Epidermal melanocyte (primary cell): ENCODE data around the gene TBC1D2.

Source experiments
- DNase-seq: peaks from one replicate; pipeline ENCODE4 v3.0.0; 2011; ENCODE audit warnings: low spot score; ENCODE audit not compliant: insufficient read length

Gene TBC1D2

DNA sequence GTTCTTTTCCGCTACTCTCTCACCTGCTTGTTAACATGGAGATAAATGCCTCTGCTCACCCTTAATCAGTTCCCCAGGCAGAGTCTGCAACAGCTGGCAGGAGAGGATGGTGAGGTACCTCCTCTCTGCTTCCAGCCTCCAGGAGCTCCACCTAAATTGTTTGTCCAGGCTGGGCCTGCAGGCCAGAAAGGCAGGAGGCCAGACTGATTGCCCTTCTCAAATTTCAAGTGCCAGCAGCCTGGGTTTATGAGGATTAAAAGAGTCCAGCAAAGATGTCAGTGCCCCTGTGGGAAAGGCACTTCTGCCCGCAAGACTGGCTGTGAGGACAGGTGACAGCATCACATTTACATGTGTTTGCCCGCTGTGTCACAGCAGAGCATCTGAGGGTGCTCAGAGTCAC lies 82.8 kb downstream of the TBC1D2 start:
- no peak for DNase-seq

DNA sequence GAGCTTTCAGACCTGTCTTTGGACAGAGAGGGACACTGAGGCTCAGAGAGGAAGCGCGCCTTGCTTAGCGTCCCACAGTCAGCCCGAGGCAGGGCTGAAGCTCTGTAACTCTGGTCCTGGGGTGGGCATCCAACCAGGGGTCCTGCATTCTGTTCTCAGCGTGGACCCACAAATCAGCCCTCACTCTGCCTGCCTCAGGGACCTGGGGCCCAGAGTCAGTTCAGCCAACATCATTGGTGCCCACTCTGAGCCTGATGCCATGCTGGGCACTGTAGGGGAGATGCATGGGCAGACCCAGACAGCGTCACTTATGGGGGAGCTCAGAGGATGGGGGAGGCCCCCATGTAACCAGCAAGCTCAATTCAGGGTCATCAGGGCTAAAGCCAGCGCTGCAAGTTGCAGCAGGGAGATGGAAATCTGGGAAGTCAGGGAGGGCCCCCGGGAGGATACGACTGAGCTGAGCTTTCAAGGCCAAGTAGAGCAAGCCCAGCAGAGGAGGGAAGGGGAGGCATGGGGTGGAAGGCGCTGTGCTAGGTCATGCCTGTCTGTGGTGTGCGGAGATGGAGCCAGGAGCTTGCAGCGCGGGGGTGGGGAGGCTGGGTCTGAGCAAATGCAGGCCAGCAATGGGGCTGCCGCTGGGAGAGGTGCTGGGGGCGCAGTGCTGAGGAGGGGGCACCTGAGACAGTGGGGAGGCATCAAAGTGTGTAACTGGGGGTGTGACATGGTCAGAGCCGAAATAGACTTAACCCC lies 84.1 kb downstream of the TBC1D2 start:
- DNase-seq = no peak

DNA sequence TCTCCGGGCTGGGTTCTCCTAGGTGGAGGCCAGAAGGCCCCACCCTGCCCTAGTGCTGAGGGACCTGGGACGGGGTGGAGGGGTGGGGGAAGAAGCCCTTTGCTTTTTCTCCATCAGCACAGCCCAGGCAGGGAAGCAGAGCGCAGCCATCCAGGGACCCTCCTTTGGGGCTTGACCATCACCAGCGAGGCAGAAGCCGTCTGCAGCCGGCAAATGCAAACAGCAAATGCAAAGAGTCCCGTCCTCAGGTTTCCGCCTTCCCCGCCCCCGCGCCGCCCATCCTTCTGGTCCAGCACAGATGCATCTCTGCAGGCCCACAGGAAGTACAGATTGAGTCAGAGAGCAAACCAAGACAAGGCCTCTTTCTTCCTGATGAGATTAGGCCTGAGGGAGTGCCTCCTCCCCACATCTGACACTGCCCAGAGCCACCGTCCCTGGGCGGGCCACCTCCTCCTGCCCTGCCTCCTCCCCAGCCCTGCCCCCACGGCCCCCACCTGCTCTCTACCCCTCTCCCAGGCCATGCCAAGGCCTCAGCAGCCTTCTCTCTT lies 86.4 kb downstream of the TBC1D2 start:
- peak; percentile 78 for DNase-seq

DNA sequence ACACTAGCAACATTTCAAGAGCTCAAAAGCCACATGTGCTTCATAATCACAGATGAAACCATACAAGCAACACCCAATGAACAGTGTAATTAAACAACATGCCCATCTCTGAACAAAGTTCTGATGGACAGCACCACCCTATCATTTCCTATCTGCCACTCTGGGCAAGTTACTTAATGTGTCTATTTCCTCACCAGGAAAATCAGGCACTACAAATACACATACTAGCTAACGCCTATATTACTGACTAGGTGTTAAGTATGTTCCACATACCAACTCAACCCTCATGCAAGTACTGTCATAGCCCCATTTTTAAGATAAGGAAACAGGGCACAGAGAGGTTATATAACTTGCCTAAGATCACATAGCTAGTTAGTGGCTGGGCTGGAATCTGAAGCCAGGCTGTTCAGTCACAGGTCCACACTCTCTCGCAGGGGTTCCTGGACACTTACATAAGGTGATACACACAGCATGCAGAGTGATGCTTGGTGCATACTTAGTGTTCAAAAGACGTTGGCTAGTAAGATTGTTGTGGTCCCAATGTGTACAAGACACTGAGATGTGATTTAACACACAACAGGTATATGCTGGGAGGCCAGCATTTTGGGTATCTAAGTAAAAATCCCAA lies 87.2 kb downstream of the TBC1D2 start:
- DNase-seq = no peak

DNA sequence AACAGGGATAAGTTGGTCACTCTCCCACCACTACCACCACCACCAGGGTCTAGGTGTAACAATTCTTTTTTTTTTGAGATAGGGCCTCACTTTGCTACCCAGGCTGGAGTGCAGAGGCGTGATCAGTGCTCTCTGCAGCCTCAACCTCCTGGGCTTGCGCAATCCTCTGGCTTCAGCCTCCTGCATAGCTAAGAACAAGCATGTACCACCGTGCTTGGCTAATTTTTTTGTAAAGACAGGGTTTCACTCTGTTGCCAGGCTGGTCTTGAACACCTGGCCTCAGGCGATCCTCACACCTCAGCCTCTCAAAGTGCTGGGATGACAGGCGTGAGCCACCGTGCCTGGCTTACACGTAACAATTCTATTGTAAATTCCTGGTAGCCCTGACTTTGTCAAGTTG lies 90.5 kb downstream of the TBC1D2 start:
- no peak for DNase-seq

DNA sequence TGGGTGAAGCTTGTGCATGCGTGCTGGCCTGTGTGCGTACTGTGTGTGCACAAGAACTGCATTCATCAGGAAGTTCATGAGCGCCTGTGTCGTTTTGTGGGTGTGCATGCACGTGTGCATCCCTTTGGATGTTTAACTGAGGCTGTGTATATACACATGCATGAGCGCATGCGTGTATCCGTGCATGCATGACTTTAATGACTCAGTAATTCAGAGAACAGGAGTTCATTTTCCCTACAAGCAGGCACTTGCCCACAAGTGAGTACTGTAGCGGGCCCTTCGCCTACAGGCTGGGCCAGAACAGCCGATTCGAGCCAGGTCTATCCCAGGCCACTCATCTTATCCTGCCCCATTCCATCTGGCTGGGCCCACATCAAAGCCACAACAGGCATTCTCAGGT lies 92.8 kb downstream of the TBC1D2 start:
- no peak for DNase-seq

DNA sequence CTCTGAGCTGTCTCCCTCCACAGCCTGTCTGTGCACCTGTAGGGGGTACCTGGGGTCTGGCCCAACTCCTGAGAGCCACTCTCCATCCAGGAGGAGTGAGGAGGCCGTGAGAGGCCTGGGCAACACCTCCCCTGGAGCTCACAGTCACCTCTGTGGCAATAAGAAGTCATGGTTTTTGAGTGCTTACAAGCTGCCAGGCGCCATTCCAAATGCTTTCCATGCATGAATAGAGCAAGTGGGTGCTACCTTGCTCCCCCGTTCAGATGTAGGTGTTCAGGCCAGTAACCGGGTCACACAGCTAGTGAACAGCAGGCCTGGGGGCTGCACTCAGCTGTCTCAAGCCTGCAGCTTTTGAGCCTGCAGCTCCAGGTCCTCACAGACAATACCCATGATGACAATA lies 93.6 kb downstream of the TBC1D2 start:
- DNase-seq = no peak

DNA sequence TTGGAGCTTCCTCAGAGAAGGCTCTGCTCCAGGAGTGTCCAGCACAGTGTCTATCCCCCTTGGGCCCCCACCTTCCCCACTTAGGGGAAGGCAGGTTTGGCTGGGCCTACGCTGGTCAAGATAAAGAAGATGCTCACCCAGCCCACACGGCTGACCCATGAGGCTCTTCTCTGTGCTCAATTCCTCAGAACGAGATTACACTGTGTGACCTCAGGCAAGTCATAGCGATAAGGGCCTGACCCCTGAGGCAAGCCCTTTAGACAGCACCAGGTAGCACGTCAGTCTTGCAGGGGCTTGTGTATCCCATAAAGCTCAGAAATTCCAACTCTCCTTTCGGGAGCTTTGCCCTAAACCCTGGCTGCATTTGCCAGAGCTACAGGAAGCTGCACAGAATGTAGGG lies 95.7 kb downstream of the TBC1D2 start:
- DNase-seq = no peak

DNA sequence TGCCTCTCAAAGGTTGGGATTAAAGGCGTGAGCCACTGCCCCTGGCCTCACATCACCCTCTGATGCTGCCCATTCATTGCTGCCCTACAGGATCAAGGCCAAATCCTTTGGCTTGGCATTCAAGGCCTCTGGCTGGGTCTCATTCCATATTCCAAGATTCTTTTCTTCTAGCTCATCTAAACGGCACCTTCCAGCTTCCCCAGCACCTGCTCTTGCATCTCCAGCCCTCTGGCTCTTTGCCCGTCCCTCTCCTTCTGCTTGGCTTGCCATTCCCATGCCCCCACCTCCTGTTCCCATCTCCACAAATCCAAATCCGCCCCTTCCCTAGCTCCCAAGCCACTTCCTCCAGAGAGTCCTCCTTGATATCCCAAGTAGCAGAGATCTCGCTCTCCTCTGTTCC lies 96.1 kb downstream of the TBC1D2 start:
- no peak for DNase-seq

DNA sequence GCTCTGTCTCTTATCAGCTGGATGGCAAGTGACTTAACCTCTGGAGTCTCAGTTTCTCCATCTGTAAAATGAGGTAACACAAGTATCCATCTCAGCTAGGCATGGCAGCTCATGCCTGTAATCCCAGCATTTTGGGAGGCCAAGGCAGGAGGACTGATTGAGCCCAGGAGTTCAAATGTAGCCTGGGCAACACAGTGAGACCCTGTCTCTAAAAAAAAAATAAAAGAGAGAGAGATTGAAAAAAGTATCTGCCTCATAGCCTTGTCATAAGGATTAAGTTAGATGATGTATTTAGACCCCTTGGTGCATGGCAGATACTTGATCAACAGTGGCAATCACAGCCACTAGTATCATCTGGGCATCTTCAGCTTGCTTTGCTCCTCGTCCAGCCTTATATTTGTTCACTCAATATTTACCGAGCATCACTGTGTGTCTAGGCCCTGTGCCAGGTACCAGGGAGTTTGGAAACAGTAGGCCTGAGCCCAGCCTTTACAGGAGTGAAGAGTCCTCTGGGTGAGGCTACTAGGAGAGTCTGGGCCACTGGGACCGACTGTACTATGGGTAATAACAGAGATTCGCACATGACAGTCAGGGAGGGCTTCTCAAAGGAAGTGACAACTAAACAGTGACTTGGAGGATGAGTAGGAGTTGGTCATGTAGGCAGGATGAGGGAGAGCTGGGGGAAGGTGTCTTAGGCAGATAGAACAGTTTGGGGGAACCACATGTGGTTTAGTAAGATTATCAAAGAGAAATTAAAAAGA lies 97.2 kb downstream of the TBC1D2 start:
- no peak for DNase-seq

DNA sequence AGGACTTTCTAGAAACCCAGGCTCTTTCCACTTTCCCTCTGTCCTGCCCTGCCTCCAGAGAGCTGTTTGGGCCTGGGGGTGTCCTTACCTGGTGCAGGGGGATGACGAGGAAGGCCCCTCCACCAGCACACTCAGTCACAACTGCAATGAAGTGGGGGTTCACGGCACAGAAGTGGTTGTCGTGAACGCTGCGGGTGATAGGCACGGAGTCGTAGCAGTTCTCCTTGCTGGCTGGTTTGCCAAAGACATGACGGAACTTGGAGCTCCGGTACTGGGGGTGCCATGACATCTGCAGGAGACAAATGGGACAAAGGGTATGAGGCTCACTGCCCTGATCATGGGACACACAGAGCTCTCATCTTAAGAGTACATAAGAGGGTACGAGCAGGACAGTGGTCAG lies 98.1 kb downstream of the TBC1D2 start:
- DNase-seq = no peak

DNA sequence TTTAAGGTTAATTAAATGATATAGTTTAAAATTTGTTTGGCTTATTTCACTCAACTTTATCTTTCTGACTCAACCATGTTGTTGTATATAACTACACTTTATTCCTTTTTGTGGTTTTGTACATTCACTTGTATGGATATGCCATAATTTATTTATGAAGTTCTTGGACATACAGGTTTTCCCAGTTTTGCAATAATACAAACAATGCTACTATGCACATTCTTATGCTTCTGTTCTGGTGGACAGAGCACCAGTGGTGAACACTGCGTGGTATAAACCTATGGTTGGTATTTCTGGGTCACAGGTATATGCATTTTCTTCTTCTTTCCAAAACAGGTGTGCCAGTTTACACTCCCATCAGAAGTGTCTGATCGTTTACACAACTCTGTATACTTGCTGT lies 100.8 kb downstream of the TBC1D2 start:
- no peak for DNase-seq

DNA sequence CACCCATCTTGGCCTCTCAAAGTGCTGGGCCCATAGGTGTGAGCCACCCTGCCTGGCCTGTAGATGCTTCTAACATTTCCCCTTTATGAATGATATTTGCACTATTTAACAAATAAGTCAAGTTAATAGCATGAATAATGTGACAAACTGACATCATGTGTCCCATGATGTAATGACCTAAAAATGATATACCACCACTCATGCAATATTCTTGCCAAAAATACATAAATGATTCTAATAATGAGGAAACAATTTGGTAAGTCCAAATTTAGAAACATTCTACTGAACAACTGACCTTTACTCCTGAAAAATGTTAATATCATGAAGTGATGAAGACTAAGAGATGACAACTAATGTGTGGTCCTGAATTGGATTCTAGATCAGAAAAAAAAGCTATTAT lies 102.9 kb downstream of the TBC1D2 start:
- DNase-seq = no peak

DNA sequence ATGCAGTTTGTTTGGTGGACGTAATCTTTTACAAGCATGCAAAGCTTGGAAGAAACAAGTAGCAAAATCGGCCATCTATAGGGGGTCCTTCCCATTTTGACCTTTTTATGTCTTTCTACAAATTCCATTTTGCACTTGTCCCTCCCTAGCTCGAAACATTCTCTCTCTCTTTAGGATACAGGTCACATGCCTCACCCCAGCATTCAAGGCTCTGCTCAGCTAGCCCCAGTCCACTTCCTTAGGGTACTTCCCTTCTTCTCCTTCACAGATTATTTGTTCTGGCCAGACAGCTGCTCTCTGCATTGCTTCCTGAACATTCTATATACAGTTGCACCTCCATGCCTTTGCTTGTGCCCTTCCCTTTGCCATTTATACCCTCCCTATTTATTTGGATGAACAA lies 104.7 kb downstream of the TBC1D2 start:
- no peak for DNase-seq

DNA sequence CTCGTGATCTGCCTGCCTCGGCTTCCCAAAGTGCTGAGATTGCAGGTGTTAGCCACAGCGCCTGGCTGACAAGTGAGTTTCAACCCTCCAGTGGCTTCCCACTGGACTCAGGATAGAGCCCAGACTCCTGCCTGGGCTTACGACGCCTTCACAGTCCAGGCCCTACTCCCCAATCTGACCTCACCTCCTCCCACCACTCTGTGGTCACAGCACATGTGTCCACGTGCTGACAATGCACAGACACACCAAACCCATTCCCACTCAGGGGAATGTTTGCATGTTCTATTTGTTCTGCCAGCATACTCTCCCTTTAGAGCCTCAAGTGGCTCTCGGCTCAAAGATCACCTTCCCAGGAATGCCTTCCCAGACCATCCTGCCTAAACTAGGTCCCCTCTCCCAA lies 105.3 kb downstream of the TBC1D2 start:
- DNase-seq = no peak

DNA sequence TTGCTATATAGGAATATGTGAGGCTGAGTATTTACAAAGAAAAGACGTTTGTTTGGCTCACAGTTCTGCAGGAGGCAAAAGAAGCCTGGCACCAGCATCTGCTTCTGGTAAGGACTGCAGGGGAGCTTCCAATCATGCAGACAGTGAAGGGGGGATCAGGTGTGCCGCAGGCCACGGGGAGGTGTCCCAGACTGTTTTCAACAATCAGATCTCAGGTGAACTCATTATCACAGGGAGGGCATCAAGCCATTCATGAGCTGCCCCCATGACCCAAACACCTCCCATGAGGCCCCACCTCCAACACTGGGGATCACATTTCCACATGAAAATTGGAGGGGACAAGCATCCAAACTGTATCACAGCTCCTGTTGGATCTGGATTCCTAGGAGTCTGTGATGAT lies 106.0 kb downstream of the TBC1D2 start:
- DNase-seq = no peak
